Endometrial microvascular endothelial cells (primary cell): ENCODE measurements around the gene SLC5A6. TPM values are rescaled to one million over a fixed set of nuclear protein-coding genes. Genes with fewer than 3 reads are reported as not detected.

Source experiments
- in situ Hi-C: cut with HindIII; loops from 2 replicates; pipeline ENCODE4 v1.10.0; 2017; ENCODE audit warnings: low sequenced_read_pairs, low pct_unique_long_range_greater_than_20kb; ENCODE audit errors: inconsistent ontology term
- total RNA-seq: library from RNA; depleted of rRNA; stranded (reverse); fragments of >200 nt; gene quantifications from one replicate; pipeline ENCODE4 v1.2.3, GENCODE V29; 2015; ENCODE audit errors: inconsistent ontology term

SLC5A6 gene
- total RNA-seq, 1 donor from 2014 or later: 80.6 TPM

DNA sequence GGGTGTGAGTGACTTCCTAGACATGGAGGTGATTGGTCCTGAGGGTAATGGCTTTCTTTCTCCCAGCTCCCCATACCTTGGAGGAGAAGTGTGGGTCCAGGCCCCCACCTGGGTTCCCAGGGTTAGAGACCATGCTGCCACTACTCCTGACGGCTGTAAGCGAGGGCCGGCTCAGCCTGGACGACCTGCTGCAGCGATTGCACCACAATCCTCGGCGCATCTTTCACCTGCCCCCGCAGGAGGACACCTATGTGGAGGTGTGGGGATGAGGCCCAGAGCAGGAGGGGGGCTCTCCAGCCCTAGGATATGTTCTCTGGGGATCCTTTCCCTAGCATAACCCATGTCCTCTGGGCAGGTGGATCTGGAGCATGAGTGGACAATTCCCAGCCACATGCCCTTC is 26.9 kb upstream of the SLC5A6 start:
- in situ Hi-C loops: no loop called here

DNA sequence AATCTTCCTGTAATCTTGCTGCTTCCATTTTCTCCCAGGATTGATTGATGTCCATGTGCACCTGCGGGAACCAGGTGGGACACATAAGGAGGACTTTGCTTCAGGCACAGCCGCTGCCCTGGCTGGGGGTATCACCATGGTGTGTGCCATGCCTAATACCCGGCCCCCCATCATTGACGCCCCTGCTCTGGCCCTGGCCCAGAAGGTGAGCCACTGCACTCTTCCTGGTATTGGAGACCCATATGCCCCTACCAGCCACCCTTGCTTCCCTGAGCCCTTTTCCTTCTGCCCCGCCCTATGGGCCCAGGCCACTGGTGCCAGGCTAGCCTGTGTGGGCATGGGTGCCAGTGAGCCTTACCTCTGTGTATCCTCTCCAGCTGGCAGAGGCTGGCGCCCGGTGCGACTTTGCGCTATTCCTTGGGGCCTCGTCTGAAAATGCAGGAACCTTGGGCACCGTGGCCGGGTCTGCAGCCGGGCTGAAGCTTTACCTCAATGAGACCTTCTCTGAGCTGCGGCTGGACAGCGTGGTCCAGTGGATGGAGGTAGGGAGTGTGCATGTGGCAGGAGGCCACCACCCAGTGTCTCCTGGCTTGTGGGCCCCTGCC is 25.4 kb upstream of the SLC5A6 start:
- in situ Hi-C loops: no loop called here

DNA sequence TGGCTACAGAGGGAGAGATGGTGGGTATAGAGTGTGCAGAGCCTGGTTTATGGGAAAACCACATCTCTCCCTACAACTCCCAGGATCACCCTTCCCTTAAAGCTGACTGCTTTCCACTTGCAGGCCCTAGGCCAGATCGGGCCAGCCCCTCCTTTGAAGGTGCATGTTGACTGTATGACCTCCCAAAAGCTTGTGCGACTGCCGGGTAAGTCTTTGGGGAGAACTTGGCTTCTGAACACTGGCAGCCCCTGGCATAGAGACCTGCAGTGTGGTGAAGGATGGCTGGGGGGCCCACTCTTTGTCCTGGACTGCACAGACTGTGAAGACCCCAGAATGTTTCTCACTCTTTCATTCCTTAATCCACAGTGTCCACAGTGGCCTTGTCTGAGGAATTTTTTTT is 24.6 kb upstream of the SLC5A6 start:
- in situ Hi-C loops: no loop called here

DNA sequence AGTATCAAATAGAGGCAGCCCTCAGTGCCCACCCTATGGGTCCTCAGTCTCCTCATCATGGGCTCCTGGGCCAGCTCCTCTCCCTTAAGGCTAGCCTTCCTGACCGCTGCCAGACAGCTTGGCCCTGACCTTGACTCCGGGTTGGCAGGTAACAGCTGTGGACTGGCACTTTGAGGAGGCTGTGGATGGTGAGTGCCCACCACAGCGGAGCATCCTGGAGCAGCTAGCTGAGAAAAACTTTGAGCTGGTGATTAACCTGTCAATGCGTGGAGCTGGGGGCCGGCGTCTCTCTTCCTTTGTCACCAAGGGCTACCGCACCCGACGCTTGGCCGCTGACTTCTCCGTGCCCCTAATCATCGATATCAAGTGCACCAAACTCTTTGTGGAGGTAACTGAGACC is 24.1 kb upstream of the SLC5A6 start:
- in situ Hi-C loops: no loop called here

DNA sequence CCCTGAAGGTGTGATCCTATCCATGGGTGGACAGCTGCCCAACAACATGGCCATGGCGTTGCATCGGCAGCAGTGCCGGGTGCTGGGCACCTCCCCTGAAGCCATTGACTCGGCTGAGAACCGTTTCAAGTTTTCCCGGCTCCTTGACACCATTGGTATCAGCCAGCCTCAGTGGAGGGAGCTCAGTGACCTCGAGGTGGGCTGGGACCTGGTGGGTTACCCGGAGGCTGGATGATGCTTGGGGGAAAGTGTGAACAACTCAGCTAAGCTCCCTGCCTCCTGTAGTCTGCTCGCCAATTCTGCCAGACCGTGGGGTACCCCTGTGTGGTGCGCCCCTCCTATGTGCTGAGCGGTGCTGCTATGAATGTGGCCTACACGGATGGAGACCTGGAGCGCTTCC is 21.3 kb upstream of the SLC5A6 start:
- in situ Hi-C loops: no loop called here

DNA sequence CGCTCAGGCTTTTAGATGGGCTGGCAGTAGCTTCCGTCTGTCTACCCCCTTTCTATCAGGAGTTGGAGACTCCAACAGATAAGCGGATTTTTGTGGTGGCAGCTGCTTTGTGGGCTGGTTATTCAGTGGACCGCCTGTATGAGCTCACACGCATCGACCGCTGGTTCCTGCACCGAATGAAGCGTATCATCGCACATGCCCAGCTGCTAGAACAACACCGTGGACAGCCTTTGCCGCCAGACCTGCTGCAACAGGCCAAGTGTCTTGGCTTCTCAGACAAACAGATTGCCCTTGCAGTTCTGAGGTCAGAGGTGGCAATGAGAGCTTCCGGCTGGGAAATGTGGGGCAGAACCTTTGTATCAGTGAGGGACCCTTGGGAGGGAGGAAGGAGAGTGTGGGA is 19.9 kb upstream of the SLC5A6 start:
- in situ Hi-C loops: no loop called here

DNA sequence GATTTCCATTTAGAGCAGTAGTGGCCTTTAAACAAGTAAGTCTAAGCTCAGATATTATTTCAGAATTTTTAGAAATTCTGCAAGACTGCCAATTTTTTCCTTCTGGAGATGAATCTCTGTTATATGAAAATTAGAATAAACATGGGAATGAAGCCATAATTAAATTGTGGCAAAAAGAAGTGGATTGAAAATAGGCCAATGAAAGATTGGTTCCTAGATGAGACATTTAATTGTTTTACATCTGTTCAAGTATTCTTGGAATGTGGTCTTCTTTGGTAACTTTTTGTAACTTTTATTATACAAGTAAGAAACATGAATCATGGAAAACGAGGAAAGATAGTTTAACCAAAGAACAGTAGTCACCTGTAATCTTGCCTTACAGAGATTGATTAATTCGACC is 15.4 kb upstream of the SLC5A6 start:
- in situ Hi-C loops: no loop called here

DNA sequence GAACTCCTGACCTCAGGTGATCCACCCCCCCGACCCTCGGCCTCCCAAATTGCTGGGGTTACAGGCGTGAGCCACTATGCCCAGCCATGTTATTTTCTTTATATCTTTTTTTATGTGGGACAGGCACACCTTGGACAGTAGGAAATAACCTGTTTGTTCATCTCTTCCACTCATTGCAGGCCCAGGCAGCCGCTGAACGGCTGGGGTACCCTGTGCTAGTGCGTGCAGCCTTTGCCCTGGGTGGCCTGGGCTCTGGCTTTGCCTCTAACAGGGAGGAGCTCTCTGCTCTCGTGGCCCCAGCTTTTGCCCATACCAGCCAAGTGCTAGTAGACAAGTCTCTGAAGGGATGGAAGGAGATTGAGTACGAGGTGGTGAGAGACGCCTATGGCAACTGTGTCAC is 13.5 kb upstream of the SLC5A6 start:
- in situ Hi-C loops: no loop called here

DNA sequence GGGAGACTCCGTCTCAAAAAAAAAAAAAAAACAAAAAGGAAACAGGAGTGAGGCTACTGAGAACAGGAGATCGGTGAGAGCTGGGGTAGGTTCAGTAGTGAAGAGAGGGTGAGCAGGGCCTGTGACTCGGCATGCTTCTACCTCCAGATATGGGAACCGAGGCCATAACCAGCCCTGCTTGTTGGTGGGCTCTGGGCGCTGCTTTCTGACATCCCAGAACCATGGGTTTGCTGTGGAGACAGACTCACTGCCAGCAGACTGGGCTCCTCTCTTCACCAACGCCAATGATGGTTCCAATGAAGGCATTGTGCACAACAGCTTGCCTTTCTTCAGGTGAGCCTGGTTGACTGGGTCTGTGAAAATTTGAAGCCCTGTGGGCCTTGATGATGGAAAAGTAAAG is 11.3 kb upstream of the SLC5A6 start:
- in situ Hi-C loops: no loop called here

DNA sequence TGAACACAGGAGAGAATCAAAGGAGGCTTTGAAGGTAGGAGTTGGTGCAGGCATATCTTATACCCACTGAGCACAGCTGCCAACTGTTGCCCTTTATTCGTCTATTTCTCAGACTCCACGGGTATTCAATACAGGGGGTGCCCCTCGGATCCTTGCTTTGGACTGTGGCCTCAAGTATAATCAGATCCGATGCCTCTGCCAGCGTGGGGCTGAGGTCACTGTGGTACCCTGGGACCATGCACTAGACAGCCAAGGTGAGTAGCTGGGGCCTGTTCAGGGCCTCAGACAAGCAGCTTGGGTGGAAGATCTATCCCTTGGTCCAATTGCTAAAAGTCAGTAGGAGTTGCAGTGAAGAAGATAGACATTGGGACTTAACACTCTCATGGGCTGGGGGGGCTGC is 10.3 kb upstream of the SLC5A6 start:
- in situ Hi-C loops: no loop called here

DNA sequence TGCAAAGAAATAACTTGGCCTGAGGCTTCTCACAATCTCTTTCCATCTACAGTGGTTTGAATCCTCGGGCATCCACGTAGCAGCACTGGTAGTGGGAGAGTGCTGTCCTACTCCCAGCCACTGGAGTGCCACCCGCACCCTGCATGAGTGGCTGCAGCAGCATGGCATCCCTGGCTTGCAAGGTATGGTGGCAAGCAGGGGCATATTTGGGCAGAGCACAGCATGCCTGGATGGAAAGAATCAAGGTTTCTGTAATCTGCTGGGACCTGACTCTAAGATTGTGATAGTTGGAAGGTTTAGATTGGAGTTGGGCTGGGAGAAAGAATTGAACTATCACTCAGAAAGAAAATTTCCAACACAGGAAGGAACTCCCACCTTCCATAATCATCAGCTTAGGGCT is 9.1 kb upstream of the SLC5A6 start:
- in situ Hi-C loops: no loop called here

DNA sequence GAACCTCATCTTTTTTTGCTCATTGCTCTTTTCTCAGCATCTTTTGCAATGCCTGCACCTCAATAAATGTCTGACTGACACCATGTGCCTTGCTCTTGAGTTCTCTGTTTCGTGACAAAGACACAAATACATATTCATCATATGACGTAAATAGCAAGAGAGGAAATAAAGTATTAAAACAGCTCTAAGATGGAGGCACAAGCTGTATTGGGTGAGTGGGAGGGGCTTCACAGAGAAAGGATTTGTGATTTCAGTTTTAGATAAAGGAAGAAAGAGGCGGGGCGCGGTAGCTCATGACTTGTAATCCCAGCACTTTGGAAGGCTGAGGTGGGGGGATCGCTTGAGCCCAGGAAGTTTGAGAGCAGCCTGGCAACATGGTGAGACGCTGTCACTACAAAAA is 8.0 kb upstream of the SLC5A6 start:
- in situ Hi-C loops: no loop called here

DNA sequence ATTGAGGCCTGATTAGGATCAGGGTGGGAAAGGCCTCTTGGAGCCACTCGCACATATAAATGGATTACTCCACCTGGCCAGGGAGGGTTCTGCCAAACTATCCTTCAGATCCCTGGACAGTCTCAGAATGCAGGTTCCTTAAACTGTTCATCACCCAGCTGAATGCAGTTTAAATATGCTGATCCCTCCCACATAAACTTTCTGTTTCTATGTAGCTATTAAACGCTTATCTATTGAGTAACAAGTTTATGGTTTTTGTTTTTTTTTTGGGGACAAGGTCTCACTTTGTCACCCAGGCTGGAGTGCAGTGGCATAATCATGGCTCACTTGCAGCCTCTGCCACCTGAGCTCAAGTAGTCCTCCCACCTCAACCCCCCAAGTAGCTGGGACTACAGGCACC is 7.0 kb upstream of the SLC5A6 start:
- in situ Hi-C loops: no loop called here

DNA sequence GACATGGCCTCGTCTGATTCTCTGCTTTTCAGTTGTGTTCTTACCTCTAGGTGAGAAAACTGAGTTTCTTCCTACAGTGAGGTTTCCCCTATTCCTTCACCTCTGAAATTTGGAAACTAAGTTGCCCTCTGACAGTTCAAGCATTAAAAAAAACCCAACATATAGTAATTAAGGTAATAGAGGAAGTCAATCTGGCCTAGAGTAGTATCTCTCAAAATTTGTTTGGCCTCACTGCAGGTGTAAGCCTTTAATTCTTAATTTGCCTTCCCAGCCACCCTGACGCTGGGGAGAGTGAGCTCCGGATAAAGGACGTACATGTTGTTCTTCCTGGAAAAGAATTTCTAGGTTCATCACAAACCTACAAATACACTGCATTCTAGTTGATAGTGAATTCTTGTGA is 6.5 kb upstream of the SLC5A6 start:
- in situ Hi-C loops: no loop called here

DNA sequence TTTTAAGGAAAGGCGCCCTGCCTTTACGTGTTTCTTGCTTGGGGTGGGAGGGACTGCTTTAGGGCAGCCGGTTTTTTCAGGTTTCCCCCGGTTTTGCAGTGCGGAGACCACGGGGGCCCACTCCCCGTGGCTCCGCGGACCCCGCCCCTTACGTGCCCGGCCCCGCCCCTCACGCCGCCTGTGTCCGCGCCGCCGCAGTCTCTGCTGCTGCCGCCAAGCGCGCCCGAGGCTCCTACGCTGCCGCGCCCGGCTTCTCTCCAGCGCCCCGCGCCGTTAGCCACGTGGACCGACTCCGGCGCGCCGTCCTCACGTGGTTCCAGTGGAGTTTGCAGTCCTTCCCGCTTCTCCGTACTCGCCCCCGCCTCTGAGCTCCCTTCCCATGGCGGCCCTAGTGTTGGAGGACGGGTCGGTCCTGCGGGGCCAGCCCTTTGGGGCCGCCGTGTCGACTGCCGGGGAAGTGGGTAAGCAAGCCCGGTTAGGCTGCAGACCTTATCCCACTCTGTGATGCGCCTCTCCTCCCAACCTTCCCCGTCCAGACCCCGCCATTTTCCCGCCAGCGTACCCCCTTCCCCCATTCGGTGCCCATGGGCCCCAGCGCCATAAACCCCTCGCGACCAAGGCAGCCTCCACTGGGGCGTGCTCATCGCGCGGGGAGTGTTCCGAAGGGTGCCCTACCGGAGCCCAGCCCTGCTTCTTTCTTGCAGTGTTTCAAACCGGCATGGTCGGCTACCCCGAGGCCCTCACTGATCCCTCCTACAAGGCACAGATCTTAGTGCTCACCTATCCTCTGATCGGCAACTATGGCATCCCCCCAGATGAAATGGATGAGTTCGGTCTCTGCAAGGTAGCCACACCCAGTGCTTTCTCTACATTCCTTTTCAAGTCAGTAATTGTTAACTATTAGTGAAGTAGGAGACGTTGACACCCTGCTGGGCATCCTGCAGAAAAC is 5.4 kb upstream of the SLC5A6 start, which contains the start of gene CAD:
Gene CAD, plus strand, starts transcription at position 197 of the 949 bp plus-strand sequence. Its CDS starts 183 bp downstream, at position 380.
- in situ Hi-C loops: no loop called here

DNA sequence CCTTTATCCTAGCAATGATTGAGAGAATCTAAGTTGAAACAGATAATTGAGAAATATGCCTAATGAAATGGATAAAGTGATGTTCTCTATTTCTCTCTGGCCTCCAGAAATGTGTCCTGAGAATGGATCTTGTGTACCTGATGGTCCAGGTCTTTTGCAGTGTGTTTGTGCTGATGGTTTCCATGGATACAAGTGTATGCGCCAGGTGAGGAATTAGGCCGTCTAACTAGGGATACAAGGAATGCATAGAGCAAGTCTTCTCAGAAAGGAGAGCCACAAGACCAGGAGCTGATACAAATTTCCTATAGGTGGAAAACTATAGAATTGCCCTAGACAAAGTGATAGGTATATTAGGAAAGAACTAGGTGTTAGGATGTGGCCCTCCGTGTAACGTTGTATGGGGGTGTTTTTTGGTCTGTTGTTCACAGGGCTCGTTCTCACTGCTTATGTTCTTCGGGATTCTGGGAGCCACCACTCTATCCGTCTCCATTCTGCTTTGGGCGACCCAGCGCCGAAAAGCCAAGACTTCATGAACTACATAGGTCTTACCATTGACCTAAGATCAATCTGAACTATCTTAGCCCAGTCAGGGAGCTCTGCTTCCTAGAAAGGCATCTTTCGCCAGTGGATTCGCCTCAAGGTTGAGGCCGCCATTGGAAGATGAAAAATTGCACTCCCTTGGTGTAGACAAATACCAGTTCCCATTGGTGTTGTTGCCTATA is 4.5 kb upstream of the SLC5A6 start:
- in situ Hi-C loops: no loop called here

DNA sequence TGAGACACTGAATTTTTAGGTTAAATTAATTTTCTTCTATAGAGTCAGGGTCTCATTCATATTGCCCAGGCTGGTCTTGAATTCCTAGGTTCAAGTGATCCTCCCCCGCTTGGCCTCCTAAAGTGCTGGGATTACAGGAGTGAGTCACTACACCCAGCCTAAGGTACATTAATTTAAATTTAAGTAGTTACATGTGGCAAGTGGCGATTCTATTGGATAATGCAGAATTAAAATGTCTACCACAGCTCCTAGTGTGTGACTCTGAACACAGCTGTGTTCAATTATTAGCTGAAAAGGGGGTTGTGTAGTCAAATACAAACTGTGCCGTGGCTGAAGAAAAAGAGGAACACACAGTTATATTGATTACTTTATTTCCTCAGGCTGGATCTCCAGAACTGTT is 2.9 kb upstream of the SLC5A6 start:
- in situ Hi-C loops: no loop called here

DNA sequence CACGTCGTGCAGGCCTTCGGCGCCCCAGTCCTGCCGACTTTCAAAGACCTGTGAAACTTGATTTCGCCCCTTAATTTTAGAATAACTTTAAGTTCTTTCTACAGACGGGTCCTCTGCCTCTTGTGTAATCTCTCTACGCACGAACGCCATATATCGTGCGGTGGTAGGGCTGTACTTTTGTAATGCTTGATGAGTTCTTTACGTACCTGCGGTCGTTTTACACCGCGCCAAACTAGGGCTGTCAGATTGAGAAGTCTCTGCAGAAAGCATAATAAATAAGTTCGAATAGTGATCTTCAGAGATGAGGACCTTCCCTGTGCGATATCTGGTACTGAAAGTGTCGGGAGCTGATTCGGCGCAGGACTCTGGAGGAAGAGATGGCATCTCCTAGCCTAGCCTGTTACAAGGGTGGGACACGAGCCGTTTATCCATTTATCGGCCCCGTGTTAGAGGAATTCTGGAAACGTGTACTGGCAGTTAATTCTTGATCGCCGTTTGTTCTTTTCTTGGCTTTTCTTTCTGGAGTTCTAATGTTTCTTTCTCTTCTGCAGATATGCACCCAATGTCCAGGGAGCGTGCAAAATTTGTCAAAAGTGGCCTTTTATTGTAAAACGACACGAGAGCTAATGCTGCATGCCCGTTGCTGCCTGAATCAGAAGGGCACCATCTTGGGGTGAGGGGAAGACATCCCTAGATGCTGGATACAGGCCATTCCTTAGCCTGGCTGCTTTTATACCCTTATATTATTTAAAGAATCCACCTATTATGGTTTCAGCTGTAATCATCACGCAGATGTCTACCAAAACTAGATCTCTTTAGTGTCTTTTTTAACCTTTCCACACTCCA is 781 bp upstream of the SLC5A6 start:
- in situ Hi-C loops: no loop called here
